ENCODE data around the gene MAP4K4.

- TF ChIP-seq CTCF (conservative IDR thresholded peaks at IDR 0.05) (no peak), ZFX (IDR thresholded peaks at IDR 0.05) (no peak)
Observed at GRCh38 chr2:101672047-101672446, 25.5 kb upstream of the MAP4K4 start.

All from C4-2B (cell line).